K562 (cell line): ENCODE data around the gene TLX2. TPM values are rescaled to one million over a fixed set of nuclear protein-coding genes. Genes with fewer than 3 reads are reported as not detected.

Experiments used
- ARID4B ChIP-seq: sonication (generic); formaldehyde crosslinking; IDR thresholded peaks from 2 replicates; pipeline ENCODE4 v1.8.0; 2022; ENCODE audit warnings: mild to moderate bottlenecking, missing genetic modification reagents
- BMI1 ChIP-seq: fragments of 150-350 bp; IDR thresholded peaks from 2 replicates; pipeline ENCODE4 v1.6.1; 2014; ENCODE audit warnings: low read length
- CHAMP1 ChIP-seq: fragments of 450-650 bp; IDR thresholded peaks from 2 replicates; pipeline ENCODE4 v1.6.1; 2016; ENCODE audit warnings: mild to moderate bottlenecking
- CHCHD3 ChIP-seq: fragments of 250-450 bp; sonication (Bioruptor Pico); IDR thresholded peaks from 2 replicates; pipeline ENCODE4 v2.1.2; 2022; ENCODE audit warnings: mild to moderate bottlenecking
- HDAC3 ChIP-seq: fragments of 450-650 bp; IDR thresholded peaks from 2 replicates; pipeline ENCODE4 v1.6.1; 2018; ENCODE audit warnings: borderline replicate concordance, mild to moderate bottlenecking, moderate library complexity; ENCODE audit not compliant: partially characterized antibody
- HMBOX1 ChIP-seq: sonication (generic); IDR thresholded peaks from 2 replicates; pipeline ENCODE4 v1.6.1; 2016
- KDM2B ChIP-seq: fragments of 250-450 bp; sonication (Bioruptor Pico); IDR thresholded peaks from 2 replicates; pipeline ENCODE4 v1.8.0; 2021; ENCODE audit warnings: mild to moderate bottlenecking, moderate library complexity
- NFE2L1 ChIP-seq: fragments of 450-650 bp; IDR thresholded peaks from 2 replicates; pipeline ENCODE4 v1.6.1; 2016; ENCODE audit warnings: missing genetic modification characterization, low read depth, mild to moderate bottlenecking, missing compliant biosample characterization, moderate library complexity, borderline replicate concordance
- NR1H2 ChIP-seq: sonication (generic); formaldehyde crosslinking; IDR thresholded peaks from 2 replicates; pipeline ENCODE4 v1.4.0; 2020; ENCODE audit warnings: mild to moderate bottlenecking, missing genetic modification reagents
- PTRF ChIP-seq: fragments of 450-650 bp; IDR thresholded peaks from 2 replicates; pipeline ENCODE4 v1.6.1; 2016; ENCODE audit warnings: mild to moderate bottlenecking, missing genetic modification characterization, missing compliant biosample characterization
- PURB ChIP-seq: sonication (generic); formaldehyde crosslinking; IDR thresholded peaks from 2 replicates; pipeline ENCODE4 v1.9.0; 2021; ENCODE audit warnings: low read depth, mild to moderate bottlenecking, missing genetic modification reagents
- SMARCA4 ChIP-seq: fragments of 450-650 bp; IDR thresholded peaks from 2 replicates; pipeline ENCODE4 v1.6.1; 2016
- SRF ChIP-seq, 2 experiments: fragments of 250-450, 450-650 bp in 1 of 2; sonication (Bioruptor Pico) in 1 of 2; sonication (generic) in 1 of 2; formaldehyde crosslinking; IDR thresholded peaks; 2 replicates each; pipeline versions ENCODE4 v1.5.0 to v1.5.1; 2020 to 2022; ENCODE audit warnings: mild to moderate bottlenecking in 1 of 2, missing genetic modification reagents in 1 of 2
- ZNF24 ChIP-seq: fragments of 450-650 bp; IDR thresholded peaks from 2 replicates; pipeline ENCODE4 v1.6.1; 2016
- polyA plus RNA-seq, 8 experiments: library from polyadenylated mRNA; depleted of rRNA in 4 of 8; stranded (reverse) in 5 of 8; unstranded in 3 of 8; fragments of >200 nt; fragmentation: Nextera tagmentation in 2 of 8; fragmentation: Illumina TruSeq in 1 of 8; extraction: Ambion mirVana in 2 of 8; extraction: Trizol in 1 of 8; gene quantifications; 2 replicates each; pipeline versions ENCODE4 v1.2.1 to v1.2.3, GENCODE V29; 2011 to 2014; ENCODE audit warnings: inconsistent platforms in 1 of 8, missing spikeins in 1 of 8
- total RNA-seq, 7 experiments: library from RNA; depleted of rRNA in 6 of 7; stranded (reverse); fragments of >200 nt in 6 of 7; fragmentation: Illumina TruSeq in 2 of 7; extraction: Trizol in 2 of 7; gene quantifications; 2 replicates each; pipeline versions ENCODE4 v1.2.1 to v1.2.3, GENCODE V29; 2011 to 2021; ENCODE audit warnings: low replicate concordance in 1 of 7
- TF ChIP-seq, protein P1 (sequence below): IDR thresholded peaks from 2 replicates; pipeline ENCODE4 v1.6.1; 2011; ENCODE audit warnings: borderline replicate concordance, low read depth, mild to moderate bottlenecking, moderate library complexity, low read length; ENCODE audit not compliant: insufficient read depth, poor library complexity, severe bottlenecking
- TF ChIP-seq, protein P2 (sequence below): fragments of 450-650 bp; formaldehyde crosslinking; conservative IDR thresholded peaks from 2 replicates; pipeline ENCODE4 v1.4.0; 2022; ENCODE audit warnings: mild to moderate bottlenecking, missing genetic modification characterization

Gene TLX2
- total and polyA plus RNA-seq, 9 of the 15 experiments (the other 6 are each of a cell fraction or from before 2014, with no cell fraction given), result not detected

DNA sequence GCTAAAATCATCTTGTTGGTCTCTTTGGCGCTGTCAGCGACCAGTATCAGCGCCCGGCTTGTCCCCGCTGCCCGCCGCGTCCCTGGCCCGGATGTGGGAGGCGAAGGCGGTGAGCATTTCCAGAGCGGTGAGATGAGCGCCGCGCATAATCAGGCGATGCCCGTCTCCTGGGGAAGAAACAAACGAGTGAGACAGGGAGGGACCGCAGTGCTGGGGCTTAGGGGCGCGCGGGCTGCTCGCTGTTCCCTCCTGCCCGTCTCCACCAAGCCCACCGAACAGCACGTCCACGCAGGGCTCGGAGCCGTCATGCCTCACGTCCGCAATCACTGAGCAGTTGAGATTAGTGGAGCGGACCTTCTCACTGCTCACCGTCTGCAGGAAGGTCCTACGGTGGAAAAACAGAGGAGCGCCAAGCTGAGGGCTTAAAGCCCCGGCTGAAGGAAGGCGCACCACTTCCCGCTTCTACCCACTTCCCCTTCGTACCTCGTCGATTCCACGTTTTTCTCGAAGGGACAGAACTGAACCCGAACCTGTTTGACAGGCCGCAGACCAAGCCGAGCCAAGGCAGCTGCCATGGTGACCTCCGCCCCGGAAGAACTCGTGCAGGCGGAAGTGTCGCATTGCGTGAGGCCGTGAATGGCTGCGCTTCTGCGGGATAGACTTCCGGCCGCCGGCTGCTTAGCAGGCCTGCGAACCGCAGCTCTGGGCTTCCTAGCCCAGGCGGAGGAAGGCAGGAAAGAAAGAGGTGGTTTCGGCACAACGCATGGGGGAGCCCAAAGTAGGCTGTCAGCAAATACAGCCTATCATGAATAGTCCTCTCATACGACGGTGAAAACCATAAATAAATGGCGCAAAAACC lies 41.9 kb upstream of the TLX2 start, which contains the start of gene MRPL53 (continued):
- TF ChIP-seq, protein P1, sequence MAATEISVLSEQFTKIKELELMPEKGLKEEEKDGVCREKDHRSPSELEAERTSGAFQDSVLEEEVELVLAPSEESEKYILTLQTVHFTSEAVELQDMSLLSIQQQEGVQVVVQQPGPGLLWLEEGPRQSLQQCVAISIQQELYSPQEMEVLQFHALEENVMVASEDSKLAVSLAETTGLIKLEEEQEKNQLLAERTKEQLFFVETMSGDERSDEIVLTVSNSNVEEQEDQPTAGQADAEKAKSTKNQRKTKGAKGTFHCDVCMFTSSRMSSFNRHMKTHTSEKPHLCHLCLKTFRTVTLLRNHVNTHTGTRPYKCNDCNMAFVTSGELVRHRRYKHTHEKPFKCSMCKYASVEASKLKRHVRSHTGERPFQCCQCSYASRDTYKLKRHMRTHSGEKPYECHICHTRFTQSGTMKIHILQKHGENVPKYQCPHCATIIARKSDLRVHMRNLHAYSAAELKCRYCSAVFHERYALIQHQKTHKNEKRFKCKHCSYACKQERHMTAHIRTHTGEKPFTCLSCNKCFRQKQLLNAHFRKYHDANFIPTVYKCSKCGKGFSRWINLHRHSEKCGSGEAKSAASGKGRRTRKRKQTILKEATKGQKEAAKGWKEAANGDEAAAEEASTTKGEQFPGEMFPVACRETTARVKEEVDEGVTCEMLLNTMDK, result no peak
- TF ChIP-seq ZNF24 (no peak; the same call in 1 of the 2 replicates), BMI1 (no peak), CHAMP1 (no peak), PURB (CRISPR knock-in tag) (no peak), SMARCA4 (no peak), HDAC3 (no peak), NR1H2 (CRISPR knock-in tag) (no peak), NFE2L1 (tag) (no peak), ARID4B (CRISPR knock-in tag) (peak; percentile 92), SRF (CRISPR knock-in tag; IDR thresholded peaks at IDR 0.05) (peak in 1 of 2 experiments; percentile 60; a peak in 2 of 4 replicates), HMBOX1 (no peak), CHCHD3 (CRISPR knock-in tag) (no peak), PTRF (no peak), KDM2B (CRISPR knock-in tag) (no peak)
- TF ChIP-seq, protein P2, sequence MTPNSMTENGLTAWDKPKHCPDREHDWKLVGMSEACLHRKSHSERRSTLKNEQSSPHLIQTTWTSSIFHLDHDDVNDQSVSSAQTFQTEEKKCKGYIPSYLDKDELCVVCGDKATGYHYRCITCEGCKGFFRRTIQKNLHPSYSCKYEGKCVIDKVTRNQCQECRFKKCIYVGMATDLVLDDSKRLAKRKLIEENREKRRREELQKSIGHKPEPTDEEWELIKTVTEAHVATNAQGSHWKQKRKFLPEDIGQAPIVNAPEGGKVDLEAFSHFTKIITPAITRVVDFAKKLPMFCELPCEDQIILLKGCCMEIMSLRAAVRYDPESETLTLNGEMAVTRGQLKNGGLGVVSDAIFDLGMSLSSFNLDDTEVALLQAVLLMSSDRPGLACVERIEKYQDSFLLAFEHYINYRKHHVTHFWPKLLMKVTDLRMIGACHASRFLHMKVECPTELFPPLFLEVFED (CRISPR knock-in tag), result no peak
